B cell (primary cell): ENCODE results near the gene ZNF532. TPM values are rescaled to one million over a fixed set of nuclear protein-coding genes. Genes with fewer than 3 reads are reported as not detected.

Experiments used
- ATAC-seq: fragments of 200-7000 bp; cut with Tn5 transposase; one replicate; pipeline ENCODE4 v1.10.0; 2021; ENCODE audit warnings: low read depth, mild to moderate bottlenecking, moderate number of reproducible peaks, moderate library complexity
- CTCF ChIA-PET: fragments of 350-600 bp; sonication (Branson Sonifier 250); formaldehyde crosslinking; loops from one replicate; lab custom pipeline; 2021; ENCODE audit warnings: antibody characterized with exemption, inconsistent platforms; lab: Charles Lee
- POLR2A ChIA-PET: fragments of 350-600 bp; sonication (Branson Sonifier 250); formaldehyde crosslinking; loops from one replicate; lab custom pipeline; 2021; ENCODE audit warnings: antibody characterized with exemption; lab: Charles Lee
- DNase-seq: peaks from one replicate; pipeline ENCODE4 v3.0.0; 2013
- H2AFZ ChIP-seq: 2 replicates; pipeline ENCODE4 v1.6.1; 2012; ENCODE audit warnings: mild to moderate bottlenecking, low read depth, low read length; ENCODE audit not compliant: insufficient read depth, poor library complexity, severe bottlenecking
- H3K27ac ChIP-seq, 2 donors: 1 replicate in 1 of 2; 2 replicates in 1 of 2; pipeline ENCODE4 v1.5.1; 2012 to 2013; ENCODE audit warnings: low read length in 2 of 2, mild to moderate bottlenecking in 2 of 2, moderate library complexity in 1 of 2
- H3K27me3 ChIP-seq, 4 experiments: fragments of 200-600 bp in 1 of 4; sonication (generic) in 1 of 4; replicated peaks in 1 of 4; 1 replicate in 2 of 4; 2 replicates in 2 of 4; pipeline versions ENCODE4 v1.6.1 to v1.7.0; 2013 to 2016; ENCODE audit warnings: low read length in 3 of 4, mild to moderate bottlenecking in 2 of 4, mixed read lengths in 1 of 4, moderate library complexity in 1 of 4; ENCODE audit not compliant: insufficient read depth in 4 of 4, control insufficient read depth in 3 of 4; ENCODE audit errors: control extremely low read depth in 1 of 4
- H3K36me3 ChIP-seq, 2 experiments: replicated peaks in 1 of 2; 1 replicate in 1 of 2; 2 replicates in 1 of 2; pipeline versions ENCODE4 v1.6.1 to v1.7.1; 2013; ENCODE audit warnings: low read length in 1 of 2; ENCODE audit not compliant: insufficient read depth in 2 of 2, control insufficient read depth in 1 of 2; ENCODE audit errors: control extremely low read depth in 1 of 2, extremely low read depth in 1 of 2
- H3K4me1 ChIP-seq, 2 donors: fragments of 200-600 bp in 1 of 2; sonication (generic) in 1 of 2; 1 replicate in 1 of 2; 2 replicates in 1 of 2; pipeline versions ENCODE4 v1.5.1 to v1.6.1; 2013 to 2017; ENCODE audit warnings: low read length in 2 of 2; ENCODE audit not compliant: control insufficient read depth in 2 of 2, insufficient read depth in 2 of 2
- H3K4me2 ChIP-seq: replicated peaks from 2 replicates; pipeline ENCODE3; 2012; ENCODE audit warnings: mild to moderate bottlenecking, low read depth, low read length; ENCODE audit not compliant: poor library complexity, severe bottlenecking
- H3K4me3 ChIP-seq, 5 experiments: fragments of 200-600 bp in 1 of 5; sonication (generic) in 1 of 5; 1 replicate in 3 of 5; 2 replicates in 2 of 5; pipeline versions ENCODE4 v1.5.1 to v1.7.0; 2011 to 2016; ENCODE audit warnings: low read length in 4 of 5, mild to moderate bottlenecking in 4 of 5, low read depth in 2 of 5, control low read depth in 1 of 5, moderate library complexity in 1 of 5; ENCODE audit not compliant: insufficient read depth in 1 of 5; ENCODE audit errors: control extremely low read depth in 1 of 5, extremely low read depth in 1 of 5
- H3K79me2 ChIP-seq: fragments of 200-600 bp; sonication (generic); one replicate; pipeline ENCODE4 v1.6.0; 2016; ENCODE audit warnings: low read length; ENCODE audit not compliant: control insufficient read depth, insufficient read depth
- H3K9ac ChIP-seq: fragments of 200-600 bp; sonication (generic); 2 replicates; pipeline ENCODE4 v1.6.1; 2017; ENCODE audit warnings: mild to moderate bottlenecking, low read length, moderate library complexity
- H3K9me3 ChIP-seq, 3 donors: one replicate each; pipeline versions ENCODE4 v1.6.1 to v1.7.1; 2013; ENCODE audit warnings: low read length in 2 of 3; ENCODE audit not compliant: control insufficient read depth in 2 of 3, insufficient read depth in 1 of 3; ENCODE audit errors: control extremely low read depth in 1 of 3
- H4K20me1 ChIP-seq: 2 replicates; pipeline ENCODE4 v1.6.0; 2012; ENCODE audit warnings: mild to moderate bottlenecking, low read length; ENCODE audit not compliant: insufficient read depth, control insufficient read depth, poor library complexity, severe bottlenecking
- H3K27ac Mint-ChIP-seq: one replicate; pipeline ENCODE4 v1.8.0; 2021; ENCODE audit warnings: mixed read lengths
- H3K27me3 Mint-ChIP-seq: one replicate; pipeline ENCODE4 v1.8.0; 2021; ENCODE audit warnings: mixed read lengths
- H3K4me1 Mint-ChIP-seq: one replicate; pipeline ENCODE4 v1.8.0; 2021; ENCODE audit warnings: mixed read lengths
- H3K4me3 Mint-ChIP-seq: one replicate; pipeline ENCODE4 v1.8.0; 2021; ENCODE audit warnings: mixed read lengths
- H3K9me3 Mint-ChIP-seq: one replicate; pipeline ENCODE4 v1.8.0; 2022; ENCODE audit warnings: mixed read lengths; ENCODE audit not compliant: insufficient read depth
- CTCF ChIP-seq: fragments of 200-600 bp; IDR thresholded peaks from one replicate; pipeline ENCODE4 v1.8.0; 2022; ENCODE audit warnings: antibody characterized with exemption, mild to moderate bottlenecking
- EZH2 ChIP-seq: IDR thresholded peaks from 2 replicates; pipeline ENCODE4 v1.6.1; 2012; ENCODE audit warnings: borderline replicate concordance, low read depth, mild to moderate bottlenecking, moderate library complexity, low read length; ENCODE audit not compliant: insufficient read depth, poor library complexity, severe bottlenecking
- WGBS: methylation state at CpG from one replicate; pipeline ENCODE4 v1.1.5; 2013; ENCODE audit warnings: missing lambda C conversion rate; ENCODE audit not compliant: insufficient coverage; 5-methylcytosine and 5-hydroxymethylcytosine counted together
- intact Hi-C: fragments of 100-400 bp; cut with micrococcal nuclease; formaldehyde crosslinking; loops from one replicate; pipeline ENCODE4 v1.10.0; 2022
- polyA plus RNA-seq: library from polyadenylated mRNA; depleted of rRNA; stranded (reverse); fragments of >200 nt; gene quantifications from 2 replicates; pipeline ENCODE4 v1.2.3, GENCODE V29; 2012
- total RNA-seq, 2 donors: library from RNA; stranded (reverse); fragments of 120-200 nt in 1 of 2; gene quantifications; 1 replicate in 1 of 2; 2 replicates in 1 of 2; pipeline versions ENCODE4 v1.2.3 to v1.2.4, GENCODE V29; 2013 to 2022

Gene ZNF532
- total and polyA plus RNA-seq, 2 donors (not counting 1 experiment from before 2014, with no cell fraction given): 58.2 to 104 TPM

- ChIA-PET POLR2A (interaction anchor here (0.9 kb wide), 1 partner anchor 10 kb away, joined by 3 read pairs; no protein-coding TSS in a partner anchor), CTCF (no interaction called here)
- Mint-ChIP-seq H3K9me3 (no peaks in the 10 kb centered on the region), H3K27ac (no peak overlapping the region), H3K27me3 (no peaks in the 10 kb centered on the region), H3K4me1 (peaks cover 68% of the 10 kb centered on the region), H3K4me3 (peak overlapping the region; percentile 41)
- 97% methylated on average over 11 of the region's 11 CpGs for WGBS
- Histone ChIP-seq H3K79me2 (peaks cover 87% of the 10 kb centered on the region), H3K27ac (no peak overlapping the region), H3K4me3 (no peak overlapping the region), H4K20me1 (peaks cover 5% of the 10 kb centered on the region), H3K27me3 (no peaks in the 10 kb centered on the region), H3K9me3 (peaks cover 0 to 4% (median 0%) of the 10 kb centered on the region in 3 donors), H3K9ac (no peak overlapping the region), H3K4me2 (peak overlapping the region; percentile 53), H3K4me1 (peaks cover 53 to 56% of the 10 kb centered on the region in 2 donors), H3K36me3 (peaks cover 3 to 4% of the 10 kb centered on the region in 2 experiments), H2AFZ (no peak overlapping the region)
- DNase-seq (no peak), ATAC-seq (no peak)
- intact Hi-C loops: no loop called here
- TF ChIP-seq CTCF (no peak), EZH2 (no peak)
Observed at GRCh38 chr18:58900015-58900649, 35.5 kb downstream of the ZNF532 start.

GRCh38 chr18:58901143-58901542 lies 36.5 kb downstream of the ZNF532 start:
- DNase-seq (no peak), ATAC-seq (no peak)
- TF ChIP-seq EZH2 (no peak), CTCF (no peak)
- Histone ChIP-seq H3K4me3 (no peak overlapping the region), H4K20me1 (peaks cover 5% of the 10 kb centered on the region), H3K9me3 (no peaks in the 10 kb centered on the region), H3K79me2 (peaks cover 97% of the 10 kb centered on the region), H3K27ac (no peak overlapping the region), H3K4me2 (peak overlapping the region; percentile 53), H3K27me3 (no peaks in the 10 kb centered on the region), H3K36me3 (peaks cover 4 to 10% of the 10 kb centered on the region in 2 experiments), H2AFZ (no peak overlapping the region), H3K9ac (no peak overlapping the region), H3K4me1 (peaks cover 45 to 47% of the 10 kb centered on the region in 2 donors)
- peak overlapping the region; percentile 3 for H3K27ac Mint-ChIP-seq
- H3K27me3 Mint-ChIP-seq: no peaks in the 10 kb centered on the region
- H3K4me1 Mint-ChIP-seq: peaks cover 64% of the 10 kb centered on the region
- WGBS: 98% methylated on average over 7 of the region's 11 CpGs
- no peaks in the 10 kb centered on the region for H3K9me3 Mint-ChIP-seq
- peak overlapping the region; percentile 11 for H3K4me3 Mint-ChIP-seq
- CTCF ChIA-PET: no interaction called here
- POLR2A ChIA-PET: interaction anchor here (0.9 kb wide), 1 partner anchor 9 kb away, joined by 3 read pairs; no protein-coding TSS in a partner anchor
- intact Hi-C loops: no loop called here
